ENCODE results near the gene MTSS2. TPM values are rescaled to one million over a fixed set of nuclear protein-coding genes. Genes with fewer than 3 reads are reported as not detected.

Gene MTSS2
- total RNA-seq, 1 experiment from 2014 or later, result 52.0 TPM

DNA sequence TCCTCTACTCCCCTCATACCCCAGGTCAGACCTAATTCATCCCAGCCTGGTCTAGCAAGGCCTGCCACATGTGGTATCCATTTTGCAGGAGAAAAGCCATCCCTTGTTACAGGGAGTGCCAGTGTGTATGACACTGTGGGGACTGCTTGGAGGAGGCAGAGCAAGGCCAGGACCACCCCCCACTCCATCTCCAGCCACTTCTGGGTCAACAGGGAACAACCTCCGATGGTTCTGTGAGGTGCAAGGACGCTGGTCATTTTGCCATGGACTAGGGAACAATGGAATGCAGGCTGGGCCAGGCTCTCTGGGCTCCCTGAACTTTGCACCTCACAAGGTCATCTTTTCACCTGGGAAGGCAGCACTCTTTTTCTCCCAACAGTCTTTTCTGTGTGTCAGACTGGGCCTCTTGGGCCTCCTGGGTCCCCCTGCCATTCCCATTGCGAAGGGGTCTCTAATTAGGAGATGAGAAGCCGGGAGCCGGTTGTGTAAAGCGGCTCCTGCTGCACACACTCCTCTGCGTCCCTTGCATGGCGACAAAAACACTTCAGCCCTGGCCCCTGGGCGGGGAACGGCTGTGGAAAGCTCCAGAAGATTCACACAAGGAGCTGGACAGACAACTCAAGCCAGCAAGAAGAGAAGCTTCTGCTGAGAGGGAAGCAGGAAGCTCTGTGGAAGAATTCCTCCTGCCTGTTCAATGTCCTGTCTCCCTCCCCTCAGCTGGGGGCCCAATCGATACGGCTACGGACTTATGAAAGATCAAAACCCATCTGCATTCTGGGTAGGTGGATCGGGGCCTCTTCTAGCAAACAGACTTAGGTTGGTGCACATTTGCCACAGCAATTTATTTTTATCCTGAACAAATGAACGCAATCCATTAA lies 38.5 kb upstream of the MTSS2 start:
- Histone ChIP-seq H3K4me2 (no peak overlapping the region), H3K36me3 (ENCODE audit: low read depth) (no peaks in the 10 kb centered on the region), H3K79me2 (ENCODE audit: low read depth) (no peaks in the 10 kb centered on the region), H3K27me3 (ENCODE audit: insufficient read depth, low read depth) (no peaks in the 10 kb centered on the region), H2AFZ (no peak overlapping the region), H3K9me2 (ENCODE audit: insufficient read depth) (no peaks in the 10 kb centered on the region), H3F3A (ENCODE audit: insufficient read depth, low read depth) (no peaks in the 10 kb centered on the region), H3K27ac (no peak overlapping the region), H3K9me3 (ENCODE audit: insufficient read depth, low read depth) (no peaks in the 10 kb centered on the region), H3K4me3 (no peak overlapping the region), H4K20me1 (ENCODE audit: insufficient read depth) (no peaks in the 10 kb centered on the region), H3K4me1 (replicated peaks; ENCODE audit: insufficient read depth) (no peaks in the 10 kb centered on the region)
- POLR2A ChIA-PET (ENCODE audit: unreplicated experiment), result no interaction called here
- intact Hi-C loops (cut with micrococcal nuclease; ENCODE audit: unreplicated experiment), result no loop called here
- CTCF ChIA-PET, result no interaction called here
- TF ChIP-seq EZH2 (IDR thresholded peaks at IDR 0.05; ENCODE audit: low read depth), result no peak
- TF ChIP-seq, protein P1, sequence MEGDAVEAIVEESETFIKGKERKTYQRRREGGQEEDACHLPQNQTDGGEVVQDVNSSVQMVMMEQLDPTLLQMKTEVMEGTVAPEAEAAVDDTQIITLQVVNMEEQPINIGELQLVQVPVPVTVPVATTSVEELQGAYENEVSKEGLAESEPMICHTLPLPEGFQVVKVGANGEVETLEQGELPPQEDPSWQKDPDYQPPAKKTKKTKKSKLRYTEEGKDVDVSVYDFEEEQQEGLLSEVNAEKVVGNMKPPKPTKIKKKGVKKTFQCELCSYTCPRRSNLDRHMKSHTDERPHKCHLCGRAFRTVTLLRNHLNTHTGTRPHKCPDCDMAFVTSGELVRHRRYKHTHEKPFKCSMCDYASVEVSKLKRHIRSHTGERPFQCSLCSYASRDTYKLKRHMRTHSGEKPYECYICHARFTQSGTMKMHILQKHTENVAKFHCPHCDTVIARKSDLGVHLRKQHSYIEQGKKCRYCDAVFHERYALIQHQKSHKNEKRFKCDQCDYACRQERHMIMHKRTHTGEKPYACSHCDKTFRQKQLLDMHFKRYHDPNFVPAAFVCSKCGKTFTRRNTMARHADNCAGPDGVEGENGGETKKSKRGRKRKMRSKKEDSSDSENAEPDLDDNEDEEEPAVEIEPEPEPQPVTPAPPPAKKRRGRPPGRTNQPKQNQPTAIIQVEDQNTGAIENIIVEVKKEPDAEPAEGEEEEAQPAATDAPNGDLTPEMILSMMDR (conservative IDR thresholded peaks at IDR 0.05), result no peak
- no peak for DNase-seq
- no TSS peak for BruUV-seq (replicated peaks)

DNA sequence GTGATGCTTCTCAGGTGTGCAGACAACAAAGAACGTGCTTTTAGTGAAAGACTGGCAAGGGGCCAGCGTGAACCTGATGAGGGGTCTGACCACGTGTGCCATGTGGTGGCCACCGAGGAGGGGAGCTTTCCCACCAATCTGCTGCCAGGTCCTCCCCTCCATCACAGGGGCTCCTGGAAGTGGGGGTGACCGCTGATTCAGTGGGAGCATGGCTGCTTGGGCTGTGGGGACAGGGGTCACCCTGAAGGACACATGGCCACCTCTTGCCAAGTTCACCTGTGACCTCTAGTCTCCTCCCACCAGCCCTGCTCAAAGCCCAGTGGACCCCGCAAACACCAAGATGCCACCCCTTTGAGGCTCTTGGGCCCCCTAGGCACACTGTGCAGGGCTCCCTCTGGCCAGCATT lies 37.9 kb upstream of the MTSS2 start:
- Histone ChIP-seq H2AFZ (no peak overlapping the region), H3K4me1 (replicated peaks; ENCODE audit: insufficient read depth) (no peaks in the 10 kb centered on the region), H3K27me3 (ENCODE audit: insufficient read depth, low read depth) (no peaks in the 10 kb centered on the region), H3K27ac (no peak overlapping the region), H3K9me2 (ENCODE audit: insufficient read depth) (no peaks in the 10 kb centered on the region), H3K4me3 (no peak overlapping the region), H4K20me1 (ENCODE audit: insufficient read depth) (no peaks in the 10 kb centered on the region), H3K36me3 (ENCODE audit: low read depth) (no peaks in the 10 kb centered on the region), H3F3A (ENCODE audit: insufficient read depth, low read depth) (no peaks in the 10 kb centered on the region), H3K79me2 (ENCODE audit: low read depth) (no peaks in the 10 kb centered on the region), H3K9me3 (ENCODE audit: insufficient read depth, low read depth) (no peaks in the 10 kb centered on the region), H3K4me2 (no peak overlapping the region)
- no peak for TF ChIP-seq EZH2 (IDR thresholded peaks at IDR 0.05; ENCODE audit: low read depth)
- TF ChIP-seq, protein P1 (conservative IDR thresholded peaks at IDR 0.05), result no peak
- DNase-seq, result no peak
- POLR2A ChIA-PET (ENCODE audit: unreplicated experiment), result no interaction called here
- no TSS peak for BruUV-seq (replicated peaks)
- CTCF ChIA-PET, result no interaction called here
- intact Hi-C loops (cut with micrococcal nuclease; ENCODE audit: unreplicated experiment), result no loop called here

DNA sequence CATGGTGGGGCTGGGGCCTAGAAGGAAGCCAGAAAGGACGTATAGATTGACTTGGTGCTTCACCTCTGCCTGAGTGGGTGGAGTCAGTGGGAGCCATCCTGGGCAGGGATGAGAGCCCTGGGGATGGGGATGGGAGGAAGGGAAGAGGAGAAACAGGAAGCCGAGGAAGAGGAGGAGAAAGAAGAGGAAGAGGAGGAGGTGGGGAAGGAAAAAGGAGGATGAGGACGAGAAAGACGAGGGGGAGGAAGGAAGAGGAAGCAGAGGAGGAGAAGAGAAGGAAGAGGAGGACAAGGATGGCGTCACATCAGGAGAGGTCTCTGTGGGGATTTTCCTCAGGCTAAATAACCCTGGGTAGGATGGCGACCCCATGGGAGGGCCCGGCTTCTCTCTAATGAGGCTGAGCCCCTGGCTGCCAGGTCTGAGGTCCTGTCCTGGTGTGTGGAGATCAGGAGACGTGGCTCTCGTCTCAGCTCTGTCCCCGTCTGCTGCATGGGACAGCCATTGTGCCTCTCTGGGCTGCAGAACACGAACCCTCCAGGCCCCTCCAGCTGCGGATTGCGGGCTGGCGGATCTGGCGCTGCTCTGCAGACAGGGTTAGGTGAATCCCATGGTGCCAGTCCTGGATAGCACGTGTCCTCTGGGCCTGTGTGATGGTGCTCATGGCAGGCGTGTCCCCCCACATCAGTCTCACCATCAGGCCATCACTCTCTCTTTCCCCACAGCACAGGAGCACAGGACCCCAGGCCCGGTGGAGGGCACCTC lies 35.5 kb upstream of the MTSS2 start:
- no peaks in the 10 kb centered on the region for H4K20me1 ChIP-seq (ENCODE audit: insufficient read depth)
- no peaks in the 10 kb centered on the region for H3K79me2 ChIP-seq (ENCODE audit: low read depth)
- no peak for TF ChIP-seq EZH2 (IDR thresholded peaks at IDR 0.05; ENCODE audit: low read depth)
- TF ChIP-seq, protein P1 (conservative IDR thresholded peaks at IDR 0.05), result no peak
- no TSS peak for BruUV-seq (replicated peaks)
- no peak overlapping the region for H2AFZ ChIP-seq
- no peaks in the 10 kb centered on the region for H3F3A ChIP-seq (ENCODE audit: insufficient read depth, low read depth)
- no peak overlapping the region for H3K4me3 ChIP-seq
- POLR2A ChIA-PET (ENCODE audit: unreplicated experiment), result no interaction called here
- peaks cover 4% of the 10 kb centered on the region for H3K4me1 ChIP-seq (replicated peaks; ENCODE audit: insufficient read depth)
- H3K4me2 ChIP-seq, result no peak overlapping the region
- CTCF ChIA-PET, result no interaction called here
- DNase-seq, result no peak
- H3K9me2 ChIP-seq (ENCODE audit: insufficient read depth), result no peaks in the 10 kb centered on the region
- intact Hi-C loops (cut with micrococcal nuclease; ENCODE audit: unreplicated experiment), result no loop called here
- H3K27me3 ChIP-seq (ENCODE audit: insufficient read depth, low read depth), result no peaks in the 10 kb centered on the region
- no peaks in the 10 kb centered on the region for H3K9me3 ChIP-seq (ENCODE audit: insufficient read depth, low read depth)
- no peaks in the 10 kb centered on the region for H3K36me3 ChIP-seq (ENCODE audit: low read depth)
- no peak overlapping the region for H3K27ac ChIP-seq

All from PC-9 (cell line).